ENCODE results near the gene KRTAP5-7.

KRTAP5-7 gene

GRCh38 chr11:71483692-71484091 lies 43.4 kb upstream of the KRTAP5-7 start:
- no peak for TF ChIP-seq SNAI2 (CRISPR knock-in tag; IDR thresholded peaks at IDR 0.05)
- no peak for ATAC-seq

- no peak for ATAC-seq
- no peak for TF ChIP-seq ESRRG (CRISPR knock-in tag; IDR thresholded peaks at IDR 0.05)
- no peak for TF ChIP-seq OSR1 (CRISPR knock-in tag; IDR thresholded peaks at IDR 0.05)
- no peak for TF ChIP-seq ZNF70 (CRISPR knock-in tag; IDR thresholded peaks at IDR 0.05)
- no peak for TF ChIP-seq RARB (CRISPR knock-in tag; IDR thresholded peaks at IDR 0.05)
- no peak for TF ChIP-seq ZNF565 (CRISPR knock-in tag; conservative IDR thresholded peaks at IDR 0.05; ENCODE audit: low read depth)
- no peak for TF ChIP-seq PPARA (CRISPR knock-in tag; IDR thresholded peaks at IDR 0.05; ENCODE audit: borderline replicate concordance)
- no peak for TF ChIP-seq PATZ1 (CRISPR knock-in tag; IDR thresholded peaks at IDR 0.05; ENCODE audit: borderline replicate concordance)
- TF ChIP-seq ZFP3 (CRISPR knock-in tag; IDR thresholded peaks at IDR 0.05): no peak
- no peak for TF ChIP-seq GLIS3 (CRISPR knock-in tag; IDR thresholded peaks at IDR 0.05)
Observed at GRCh38 chr11:71484248-71485062, 42.6 kb upstream of the KRTAP5-7 start.

GRCh38 chr11:71485063-71485399 lies 42.0 kb upstream of the KRTAP5-7 start:
- ATAC-seq: no peak
- no peak for TF ChIP-seq CSRNP3 (CRISPR knock-in tag; IDR thresholded peaks at IDR 0.05)
- no peak for TF ChIP-seq ESRRG (CRISPR knock-in tag; IDR thresholded peaks at IDR 0.05)
- TF ChIP-seq TOX (CRISPR knock-in tag; IDR thresholded peaks at IDR 0.05; ENCODE audit: borderline replicate concordance): no peak
- TF ChIP-seq OSR1 (CRISPR knock-in tag; IDR thresholded peaks at IDR 0.05): no peak
- TF ChIP-seq ISL1 (CRISPR knock-in tag; IDR thresholded peaks at IDR 0.05): no peak
- TF ChIP-seq RARB (CRISPR knock-in tag; IDR thresholded peaks at IDR 0.05): no peak
- TF ChIP-seq BACH2 (CRISPR knock-in tag; IDR thresholded peaks at IDR 0.05; ENCODE audit: borderline replicate concordance): no peak
- TF ChIP-seq POU6F1 (CRISPR knock-in tag; IDR thresholded peaks at IDR 0.05; ENCODE audit: borderline replicate concordance, low read depth): no peak
- no peak for TF ChIP-seq SNAI2 (CRISPR knock-in tag; IDR thresholded peaks at IDR 0.05)
- TF ChIP-seq ZFP30 (CRISPR knock-in tag; IDR thresholded peaks at IDR 0.05): no peak
- no peak for TF ChIP-seq ZC3H10 (CRISPR knock-in tag; IDR thresholded peaks at IDR 0.05)
- TF ChIP-seq ZNF565 (CRISPR knock-in tag; conservative IDR thresholded peaks at IDR 0.05; ENCODE audit: low read depth): no peak
- TF ChIP-seq ZFP3 (CRISPR knock-in tag; IDR thresholded peaks at IDR 0.05): no peak
- TF ChIP-seq ZNF8 (CRISPR knock-in tag; IDR thresholded peaks at IDR 0.05): no peak
- no peak for TF ChIP-seq PATZ1 (CRISPR knock-in tag; IDR thresholded peaks at IDR 0.05; ENCODE audit: borderline replicate concordance)
- TF ChIP-seq TSHZ2 (CRISPR knock-in tag; IDR thresholded peaks at IDR 0.05): no peak
- no peak for TF ChIP-seq PPARA (CRISPR knock-in tag; IDR thresholded peaks at IDR 0.05; ENCODE audit: borderline replicate concordance)
- no peak for TF ChIP-seq CSDC2 (CRISPR knock-in tag; IDR thresholded peaks at IDR 0.05)
